Activated naive CD4-positive, alpha-beta T cell treated with anti-CD3 and anti-CD28 coated beads, Interleukin-2, amount 50 U/mL, for 24 hours (primary cell): ENCODE measurements around the gene PARP15.
A peak's percentile ranks its signal among the peaks of the same experiment; 100 is the strongest.

Experiments
- H3K27ac Mint-ChIP-seq: one replicate; pipeline ENCODE4 v1.8.0; 2021; ENCODE audit warnings: mild to moderate bottlenecking, mixed read lengths
- H3K27me3 Mint-ChIP-seq: one replicate; pipeline ENCODE4 v1.8.0; 2021; ENCODE audit warnings: mixed read lengths
- H3K36me3 Mint-ChIP-seq: one replicate; pipeline ENCODE4 v1.8.0; 2021; ENCODE audit warnings: mixed read lengths
- H3K4me1 Mint-ChIP-seq: one replicate; pipeline ENCODE4 v1.8.0; 2021; ENCODE audit warnings: mixed read lengths
- H3K4me3 Mint-ChIP-seq: one replicate; pipeline ENCODE4 v1.8.0; 2021; ENCODE audit warnings: mild to moderate bottlenecking, mixed read lengths
- H3K9me3 Mint-ChIP-seq: one replicate; pipeline ENCODE4 v1.8.0; 2021; ENCODE audit warnings: mixed read lengths

PARP15 gene

GRCh38 chr3:122662505-122662904 lies 85.1 kb downstream of the PARP15 start:
- Mint-ChIP-seq H3K27me3 (no peaks in the 10 kb centered on the region), H3K9me3 (no peaks in the 10 kb centered on the region), H3K4me1 (no peaks in the 10 kb centered on the region), H3K36me3 (peaks cover 2% of the 10 kb centered on the region), H3K27ac (no peak overlapping the region), H3K4me3 (no peak overlapping the region)

- Mint-ChIP-seq H3K36me3 (peaks cover 2% of the 10 kb centered on the region), H3K9me3 (no peaks in the 10 kb centered on the region), H3K27ac (no peak overlapping the region), H3K27me3 (no peaks in the 10 kb centered on the region), H3K4me1 (peaks cover 15% of the 10 kb centered on the region), H3K4me3 (no peak overlapping the region)
These were observed 87.9 kb downstream of the PARP15 start for GRCh38 chr3:122665226-122665786.

GRCh38 chr3:122665881-122666280 lies 88.4 kb downstream of the PARP15 start:
- Mint-ChIP-seq H3K9me3 (no peaks in the 10 kb centered on the region), H3K27ac (no peak overlapping the region), H3K4me1 (peaks cover 15% of the 10 kb centered on the region), H3K27me3 (no peaks in the 10 kb centered on the region), H3K4me3 (no peak overlapping the region), H3K36me3 (peaks cover 2% of the 10 kb centered on the region)

GRCh38 chr3:122668930-122669730 lies 91.7 kb downstream of the PARP15 start:
- H3K36me3 Mint-ChIP-seq, result peaks cover 2% of the 10 kb centered on the region
- no peaks in the 10 kb centered on the region for H3K27me3 Mint-ChIP-seq
- no peaks in the 10 kb centered on the region for H3K9me3 Mint-ChIP-seq
- peak overlapping the region; percentile 89 for H3K27ac Mint-ChIP-seq
- H3K4me1 Mint-ChIP-seq, result peaks cover 15% of the 10 kb centered on the region
- H3K4me3 Mint-ChIP-seq, result peak overlapping the region; percentile 34

- peaks cover 15% of the 10 kb centered on the region for H3K4me1 Mint-ChIP-seq
- no peak overlapping the region for H3K4me3 Mint-ChIP-seq
- no peaks in the 10 kb centered on the region for H3K27me3 Mint-ChIP-seq
- no peaks in the 10 kb centered on the region for H3K36me3 Mint-ChIP-seq
- H3K27ac Mint-ChIP-seq, result no peak overlapping the region
- no peaks in the 10 kb centered on the region for H3K9me3 Mint-ChIP-seq
These were observed 94.1 kb downstream of the PARP15 start for GRCh38 chr3:122671553-122671952.

- H3K4me1 Mint-ChIP-seq, result peaks cover 21% of the 10 kb centered on the region
- H3K27me3 Mint-ChIP-seq, result no peaks in the 10 kb centered on the region
- no peak overlapping the region for H3K27ac Mint-ChIP-seq
- H3K9me3 Mint-ChIP-seq, result no peaks in the 10 kb centered on the region
- H3K36me3 Mint-ChIP-seq, result no peaks in the 10 kb centered on the region
- H3K4me3 Mint-ChIP-seq, result no peak overlapping the region
These were observed 96.9 kb downstream of the PARP15 start for GRCh38 chr3:122674339-122674738.

- H3K27me3 Mint-ChIP-seq, result no peaks in the 10 kb centered on the region
- H3K4me1 Mint-ChIP-seq, result peaks cover 33% of the 10 kb centered on the region
- H3K27ac Mint-ChIP-seq, result no peak overlapping the region
- no peaks in the 10 kb centered on the region for H3K9me3 Mint-ChIP-seq
- peaks cover 6% of the 10 kb centered on the region for H3K36me3 Mint-ChIP-seq
- H3K4me3 Mint-ChIP-seq, result no peak overlapping the region
These were observed 99.3 kb downstream of the PARP15 start for GRCh38 chr3:122676759-122677158.

GRCh38 chr3:122677216-122677615 lies 99.8 kb downstream of the PARP15 start:
- Mint-ChIP-seq H3K4me3 (no peak overlapping the region), H3K27me3 (no peaks in the 10 kb centered on the region), H3K9me3 (no peaks in the 10 kb centered on the region), H3K36me3 (peaks cover 6% of the 10 kb centered on the region), H3K27ac (no peak overlapping the region), H3K4me1 (peaks cover 37% of the 10 kb centered on the region)

- Mint-ChIP-seq H3K4me1 (peaks cover 50% of the 10 kb centered on the region), H3K4me3 (peak overlapping the region; percentile 11), H3K27me3 (no peaks in the 10 kb centered on the region), H3K9me3 (no peaks in the 10 kb centered on the region), H3K27ac (no peak overlapping the region), H3K36me3 (peaks cover 6% of the 10 kb centered on the region)
These were observed 101.1 kb downstream of the PARP15 start for GRCh38 chr3:122678506-122678905.

GRCh38 chr3:122679085-122679881 lies 101.8 kb downstream of the PARP15 start:
- H3K27ac Mint-ChIP-seq, result peak overlapping the region; percentile 99
- no peaks in the 10 kb centered on the region for H3K27me3 Mint-ChIP-seq
- no peaks in the 10 kb centered on the region for H3K9me3 Mint-ChIP-seq
- peaks cover 6% of the 10 kb centered on the region for H3K36me3 Mint-ChIP-seq
- peak overlapping the region; percentile 97 for H3K4me3 Mint-ChIP-seq
- peaks cover 58% of the 10 kb centered on the region for H3K4me1 Mint-ChIP-seq

- Mint-ChIP-seq H3K9me3 (no peaks in the 10 kb centered on the region), H3K4me3 (peak overlapping the region; percentile 97), H3K27ac (peak overlapping the region; percentile 99), H3K27me3 (no peaks in the 10 kb centered on the region), H3K36me3 (peaks cover 11% of the 10 kb centered on the region), H3K4me1 (peaks cover 65% of the 10 kb centered on the region)
These were observed 102.5 kb downstream of the PARP15 start for GRCh38 chr3:122679882-122680474.

GRCh38 chr3:122680475-122681283 lies 103.2 kb downstream of the PARP15 start, which contains the start of gene PARP14:
TSS of gene PARP14 (plus strand) at chr3:122680839. CDS start at chr3:122680884, 45 bp downstream.
- Mint-ChIP-seq H3K4me3 (peak within 1 kb of the TSS; percentile 97), H3K36me3 (peaks cover 14% of the 10 kb centered on the region), H3K9me3 (no peaks in the 10 kb centered on the region), H3K27me3 (no peaks in the 10 kb centered on the region), H3K4me1 (peaks cover 68% of the 10 kb centered on the region), H3K27ac (peak within 1 kb of the TSS; percentile 99)

- H3K36me3 Mint-ChIP-seq, result peaks cover 14% of the 10 kb centered on the region
- H3K9me3 Mint-ChIP-seq, result no peaks in the 10 kb centered on the region
- no peaks in the 10 kb centered on the region for H3K27me3 Mint-ChIP-seq
- H3K27ac Mint-ChIP-seq, result peak overlapping the region; percentile 98
- peaks cover 68% of the 10 kb centered on the region for H3K4me1 Mint-ChIP-seq
- peak overlapping the region; percentile 97 for H3K4me3 Mint-ChIP-seq
These were observed 104.0 kb downstream of the PARP15 start for GRCh38 chr3:122681284-122681973.

GRCh38 chr3:122681974-122682409 lies 104.5 kb downstream of the PARP15 start:
- Mint-ChIP-seq H3K4me1 (peaks cover 73% of the 10 kb centered on the region), H3K36me3 (peaks cover 19% of the 10 kb centered on the region), H3K9me3 (no peaks in the 10 kb centered on the region), H3K27me3 (no peaks in the 10 kb centered on the region), H3K27ac (peak overlapping the region; percentile 98), H3K4me3 (peak overlapping the region; percentile 97)
